H9 (cell line): ENCODE data around the gene CTNS. TPM values are rescaled to one million over a fixed set of nuclear protein-coding genes. Genes with fewer than 3 reads are reported as not detected.

Source experiments
- DNase-seq: peaks from one replicate; pipeline ENCODE4 v3.0.0-alpha.2; 2017
- H2AFZ ChIP-seq: one replicate; pipeline ENCODE4 v1.6.1; 2013; ENCODE audit warnings: mild to moderate bottlenecking, low read length, control low read depth, moderate library complexity
- H2AK5ac ChIP-seq: 2 replicates; pipeline ENCODE4 v1.6.1; 2013; ENCODE audit warnings: low read length, control low read depth, mixed read lengths; ENCODE audit not compliant: insufficient read length
- H2BK120ac ChIP-seq: one replicate; pipeline ENCODE4 v1.6.1; 2013; ENCODE audit warnings: low read depth, mild to moderate bottlenecking, low read length, control low read depth, inconsistent platforms; ENCODE audit not compliant: poor library complexity, severe bottlenecking
- H2BK12ac ChIP-seq: 2 replicates; pipeline ENCODE4 v1.6.1; 2013; ENCODE audit warnings: low read length, control low read depth, mixed read lengths, low read depth; ENCODE audit not compliant: insufficient read length
- H2BK15ac ChIP-seq: 2 replicates; pipeline ENCODE4 v1.6.1; 2013; ENCODE audit warnings: low read depth, low read length, control low read depth
- H2BK20ac ChIP-seq: one replicate; pipeline ENCODE4 v1.6.1; 2013; ENCODE audit warnings: low read depth, mild to moderate bottlenecking, low read length, control low read depth, inconsistent platforms; ENCODE audit not compliant: poor library complexity, severe bottlenecking
- H2BK5ac ChIP-seq: 2 replicates; pipeline ENCODE4 v1.6.1; 2013; ENCODE audit warnings: low read length, control low read depth, mixed read lengths; ENCODE audit not compliant: insufficient read length
- H3K14ac ChIP-seq: 2 replicates; pipeline ENCODE4 v1.6.1; 2013; ENCODE audit warnings: low read length, control low read depth; ENCODE audit not compliant: insufficient read depth
- H3K18ac ChIP-seq: 2 replicates; pipeline ENCODE4 v1.6.1; 2013; ENCODE audit warnings: low read depth, mild to moderate bottlenecking, mixed read lengths, low read length, control low read depth; ENCODE audit not compliant: insufficient read length
- H3K23ac ChIP-seq: 2 replicates; pipeline ENCODE4 v1.6.1; 2013; ENCODE audit warnings: low read length, control low read depth, mixed read lengths, low read depth; ENCODE audit not compliant: insufficient read length
- H3K23me2 ChIP-seq: 2 replicates; pipeline ENCODE4 v1.6.1; 2013; ENCODE audit warnings: low read depth, mild to moderate bottlenecking, mixed read lengths, low read length, control low read depth; ENCODE audit not compliant: insufficient read length, poor library complexity, severe bottlenecking
- H3K27ac ChIP-seq: 2 replicates; pipeline ENCODE4 v1.5.1; 2013; ENCODE audit warnings: low read length, control low read depth, mixed read lengths, low read depth; ENCODE audit not compliant: insufficient read length
- H3K27me3 ChIP-seq: 2 replicates; pipeline ENCODE4 v1.6.1; 2013; ENCODE audit warnings: low read length, control low read depth, inconsistent platforms; ENCODE audit not compliant: insufficient read depth
- H3K4ac ChIP-seq: 2 replicates; pipeline ENCODE4 v1.6.1; 2013; ENCODE audit warnings: low read depth, mild to moderate bottlenecking, control low read depth, inconsistent platforms, low read length, moderate library complexity
- H3K4me1 ChIP-seq: 2 replicates; pipeline ENCODE4 v1.6.1; 2013; ENCODE audit warnings: low read length, control low read depth, inconsistent platforms; ENCODE audit not compliant: insufficient read depth
- H3K4me2 ChIP-seq: 2 replicates; pipeline ENCODE4 v1.6.1; 2013; ENCODE audit warnings: low read length, control low read depth, mixed read lengths; ENCODE audit not compliant: insufficient read length, insufficient read depth
- H3K56ac ChIP-seq: 2 replicates; pipeline ENCODE4 v1.6.1; 2013; ENCODE audit warnings: low read depth, mild to moderate bottlenecking, mixed read lengths, low read length, control low read depth; ENCODE audit not compliant: insufficient read length
- H3K79me1 ChIP-seq: 2 replicates; pipeline ENCODE4 v1.6.1; 2013; ENCODE audit warnings: low read depth, mild to moderate bottlenecking, moderate library complexity, low read length, control low read depth, inconsistent platforms; ENCODE audit not compliant: insufficient read depth, poor library complexity, severe bottlenecking
- H3K79me2 ChIP-seq: 2 replicates; pipeline ENCODE4 v1.6.1; 2013; ENCODE audit warnings: low read length, control low read depth, inconsistent platforms; ENCODE audit not compliant: insufficient read depth
- H3K9ac ChIP-seq: 2 replicates; pipeline ENCODE4 v1.6.1; 2013; ENCODE audit warnings: low read length, control low read depth, mixed read lengths; ENCODE audit not compliant: insufficient read length; ENCODE audit errors: extremely low read depth
- H3K9me3 ChIP-seq: one replicate; pipeline ENCODE4 v1.6.1; 2013; ENCODE audit warnings: low read depth, low read length, inconsistent platforms; ENCODE audit not compliant: control insufficient read depth
- H3T11ph ChIP-seq: one replicate; pipeline ENCODE4 v1.6.1; 2013; ENCODE audit warnings: mild to moderate bottlenecking, low read length, control low read depth, inconsistent platforms
- H4K20me1 ChIP-seq: one replicate; pipeline ENCODE4 v1.6.1; 2013; ENCODE audit not compliant: control insufficient read depth, insufficient read length, insufficient read depth
- H4K5ac ChIP-seq: 2 replicates; pipeline ENCODE4 v1.6.1; 2013; ENCODE audit warnings: low read depth, mild to moderate bottlenecking, mixed read lengths, low read length, control low read depth; ENCODE audit not compliant: insufficient read length
- H4K8ac ChIP-seq: replicated peaks from 2 replicates; pipeline ENCODE4 v1.6.1; 2013; ENCODE audit warnings: low read length, control low read depth, mixed read lengths, low read depth; ENCODE audit not compliant: insufficient read length
- H4K91ac ChIP-seq: 2 replicates; pipeline ENCODE4 v1.6.1; 2013; ENCODE audit warnings: low read depth, mild to moderate bottlenecking, moderate library complexity, mixed read lengths, low read length, control low read depth; ENCODE audit not compliant: insufficient read length
- H3K27ac Mint-ChIP-seq, 3 experiments: 2 replicates in 2 of 3; 3 replicates in 1 of 3; pipeline ENCODE4 v1.8.0; 2020 to 2021; ENCODE audit warnings: mixed read lengths in 3 of 3, mild to moderate bottlenecking in 1 of 3, moderate library complexity in 1 of 3
- H3K27me3 Mint-ChIP-seq: 2 replicates; pipeline ENCODE4 v1.8.0; 2021; ENCODE audit warnings: low read depth, mild to moderate bottlenecking, moderate library complexity, mixed read lengths
- H3K36me3 Mint-ChIP-seq, 3 experiments: 2 replicates in 2 of 3; 3 replicates in 1 of 3; pipeline ENCODE4 v1.8.0; 2020 to 2021; ENCODE audit warnings: low read depth in 3 of 3, mixed read lengths in 3 of 3; ENCODE audit not compliant: insufficient read depth in 1 of 3
- H3K4me1 Mint-ChIP-seq, 2 experiments: 2 replicates each; pipeline ENCODE4 v1.8.0; 2020; ENCODE audit warnings: mixed read lengths in 2 of 2
- H3K4me3 Mint-ChIP-seq, 2 experiments: 2 replicates in 1 of 2; 3 replicates in 1 of 2; pipeline ENCODE4 v1.8.0; 2020 to 2021; ENCODE audit warnings: mild to moderate bottlenecking in 2 of 2, mixed read lengths in 2 of 2, moderate library complexity in 1 of 2
- H3K9me3 Mint-ChIP-seq, 2 experiments: 2 replicates in 1 of 2; 3 replicates in 1 of 2; pipeline ENCODE4 v1.8.0; 2020; ENCODE audit warnings: mild to moderate bottlenecking in 2 of 2, mixed read lengths in 2 of 2, moderate library complexity in 1 of 2
- CTCF ChIP-seq: fragments of 200-600 bp; sonication (generic); conservative IDR thresholded peaks from 3 replicates; pipeline ENCODE4 v1.8.0; 2021; ENCODE audit warnings: antibody characterized with exemption, mild to moderate bottlenecking
- WGBS: extraction: QIAGEN DNeasy Blood & Tissue Kit; methylation state at CpG from one replicate; pipeline ENCODE4 v1.1.7; 2013; ENCODE audit warnings: missing lambda C conversion rate, low lambda C conversion rate, mixed read lengths; ENCODE audit not compliant: insufficient read length; ENCODE audit errors: extremely low coverage; 5-methylcytosine and 5-hydroxymethylcytosine counted together
- total RNA-seq: library from RNA; stranded (reverse); gene quantifications from 2 replicates; pipeline ENCODE4 v1.2.1, GENCODE V29; 2021

The CTNS gene
- total RNA-seq, 1 experiment from 2014 or later: 12.8 TPM

- no peak overlapping the region for H3K9ac ChIP-seq
- H3K4me1 ChIP-seq: no peaks in the 10 kb centered on the region
- peak overlapping the region in 1 of 2 experiments; percentile 29; a peak in 1 of 5 replicates for H3K4me3 Mint-ChIP-seq
- peaks cover 8 to 12% of the 10 kb centered on the region in 2 experiments for H3K4me1 Mint-ChIP-seq
- no peaks in the 10 kb centered on the region for H3K9me3 ChIP-seq
- H3K79me2 ChIP-seq: no peaks in the 10 kb centered on the region
- peak overlapping the region in 1 of 3 experiments; percentile 85; a peak in 1 of 7 replicates for H3K27ac Mint-ChIP-seq
- H3K9me3 Mint-ChIP-seq: no peaks in the 10 kb centered on the region
- no peak overlapping the region for H3K4me2 ChIP-seq
- H3K4ac ChIP-seq: no peak overlapping the region
- no peak overlapping the region for H2BK20ac ChIP-seq
- no peaks in the 10 kb centered on the region for H3K23me2 ChIP-seq
- no peak overlapping the region for H4K91ac ChIP-seq
- no CpG with 5 or more reads among the region's 16 CpGs for WGBS
- H2AK5ac ChIP-seq: no peak overlapping the region
- no peaks in the 10 kb centered on the region for H3K27me3 Mint-ChIP-seq
- TF ChIP-seq CTCF: no peak
- peaks cover 0 to 14% (median 0%) of the 10 kb centered on the region in 3 experiments; a peak in 4 of 7 replicates for H3K36me3 Mint-ChIP-seq
- H3K27me3 ChIP-seq: no peaks in the 10 kb centered on the region
- no peak overlapping the region for H3K56ac ChIP-seq
- no peaks in the 10 kb centered on the region for H4K20me1 ChIP-seq
- no peak overlapping the region for H2BK15ac ChIP-seq
- H2BK120ac ChIP-seq: no peak overlapping the region
- no peaks in the 10 kb centered on the region for H3K79me1 ChIP-seq
- H2AFZ ChIP-seq: no peak overlapping the region
- no peak overlapping the region for H3K27ac ChIP-seq
- H3K18ac ChIP-seq: no peak overlapping the region
- DNase-seq: no peak
- H2BK5ac ChIP-seq: no peak overlapping the region
- H2BK12ac ChIP-seq: no peak overlapping the region
- no peak overlapping the region for H3T11ph ChIP-seq
- no peak overlapping the region for H3K14ac ChIP-seq
- H3K23ac ChIP-seq: no peak overlapping the region
- no peak overlapping the region for H4K8ac ChIP-seq
- no peak overlapping the region for H4K5ac ChIP-seq
These were observed 19.8 kb downstream of the CTNS start for GRCh38 chr17:3656353-3656752.
